CD4-positive, alpha-beta T cell treated with Interleukin-15 for 1 hour (primary cell): Measurements from ENCODE around the gene C22orf23.

Experiments
- DNase-seq: peaks from one replicate; pipeline ENCODE4 v3.0.0-alpha.2; 2020

C22orf23 gene

GRCh38 chr22:37953437-37954179, at the start of gene C22orf23, which contains the start of gene POLR2F:
C22orf23 (minus strand) TSS chr22:37953601; CDS start chr22:37953149, 452 bp downstream.
POLR2F (plus strand) TSS chr22:37953699; CDS start chr22:37953788, 89 bp downstream.
- peak; percentile 96 for DNase-seq

GRCh38 chr22:37999640-38000272, 46.4 kb upstream of the C22orf23 start:
- DNase-seq: peak; percentile 27

- DNase-seq: no peak
These were observed 45.8 kb upstream of the C22orf23 start for GRCh38 chr22:37999236-37999635.

- no peak for DNase-seq
These were observed 45.1 kb upstream of the C22orf23 start for GRCh38 chr22:37998543-37998942.

GRCh38 chr22:37996515-37997246, 43.3 kb upstream of the C22orf23 start:
- DNase-seq: no peak

GRCh38 chr22:37996079-37996478, 42.7 kb upstream of the C22orf23 start:
- DNase-seq: no peak

- no peak for DNase-seq
These were observed 42.1 kb upstream of the C22orf23 start for GRCh38 chr22:37995460-37995859.

GRCh38 chr22:37994982-37995381, 41.6 kb upstream of the C22orf23 start:
- DNase-seq: no peak

GRCh38 chr22:37994049-37994448, 40.6 kb upstream of the C22orf23 start:
- DNase-seq: peak; percentile 38

- DNase-seq: no peak
These were observed 38.5 kb upstream of the C22orf23 start for GRCh38 chr22:37991731-37992442.

GRCh38 chr22:37990862-37991261, 37.5 kb upstream of the C22orf23 start:
- no peak for DNase-seq

- DNase-seq: no peak
These were observed 36.9 kb upstream of the C22orf23 start for GRCh38 chr22:37990301-37990700.

- DNase-seq: no peak
These were observed 36.0 kb upstream of the C22orf23 start for GRCh38 chr22:37989146-37990045.

- DNase-seq: no peak
These were observed 33.0 kb upstream of the C22orf23 start for GRCh38 chr22:37986371-37986770.

- no peak for DNase-seq
These were observed 32.4 kb upstream of the C22orf23 start for GRCh38 chr22:37985751-37986281.

GRCh38 chr22:37985050-37985585, 31.7 kb upstream of the C22orf23 start:
- no peak for DNase-seq

- no peak for DNase-seq
These were observed 30.7 kb upstream of the C22orf23 start, which contains the start of gene SOX10 for GRCh38 chr22:37983860-37984791. SOX10 (minus strand) TSS chr22:37984555; CDS start chr22:37983784, 771 bp downstream.

GRCh38 chr22:37982938-37983859, 29.8 kb upstream of the C22orf23 start:
- DNase-seq: no peak
